Astrocyte (in vitro differentiated cells and primary cell): Measurements from ENCODE around the gene ATRN.

Experiments
- EZH2 ChIP-seq: IDR thresholded peaks from 2 replicates; pipeline ENCODE4 v1.6.1; 2012; ENCODE audit warnings: mild to moderate bottlenecking, low read length, inconsistent platforms; ENCODE audit not compliant: insufficient read depth
- TF ChIP-seq, protein P1 (sequence below): IDR thresholded peaks from 2 replicates; pipeline ENCODE4 v1.5.1; 2011; ENCODE audit warnings: low read depth, mild to moderate bottlenecking, inconsistent platforms, low read length, moderate library complexity; ENCODE audit not compliant: insufficient read depth

DNA sequence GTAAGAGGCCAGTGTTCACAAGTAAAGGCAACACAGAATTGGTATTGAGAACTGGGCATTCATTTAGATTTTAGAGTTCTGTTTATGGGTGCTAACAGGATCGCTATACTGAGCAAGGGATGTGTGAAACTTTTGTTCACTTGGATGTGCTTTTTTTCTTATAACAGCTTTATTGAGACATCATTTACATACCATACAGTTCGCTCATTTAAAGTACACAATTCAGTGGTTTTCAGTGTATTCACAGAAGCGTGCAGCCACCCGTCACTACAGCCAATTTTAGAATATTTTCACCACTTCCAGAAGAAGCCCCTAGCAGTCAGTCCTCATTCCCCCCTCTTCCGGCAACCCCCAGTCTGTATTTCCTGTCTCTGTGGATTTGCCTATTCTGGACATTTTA lies 143.6 kb downstream of the ATRN start:
- TF ChIP-seq, protein P1, sequence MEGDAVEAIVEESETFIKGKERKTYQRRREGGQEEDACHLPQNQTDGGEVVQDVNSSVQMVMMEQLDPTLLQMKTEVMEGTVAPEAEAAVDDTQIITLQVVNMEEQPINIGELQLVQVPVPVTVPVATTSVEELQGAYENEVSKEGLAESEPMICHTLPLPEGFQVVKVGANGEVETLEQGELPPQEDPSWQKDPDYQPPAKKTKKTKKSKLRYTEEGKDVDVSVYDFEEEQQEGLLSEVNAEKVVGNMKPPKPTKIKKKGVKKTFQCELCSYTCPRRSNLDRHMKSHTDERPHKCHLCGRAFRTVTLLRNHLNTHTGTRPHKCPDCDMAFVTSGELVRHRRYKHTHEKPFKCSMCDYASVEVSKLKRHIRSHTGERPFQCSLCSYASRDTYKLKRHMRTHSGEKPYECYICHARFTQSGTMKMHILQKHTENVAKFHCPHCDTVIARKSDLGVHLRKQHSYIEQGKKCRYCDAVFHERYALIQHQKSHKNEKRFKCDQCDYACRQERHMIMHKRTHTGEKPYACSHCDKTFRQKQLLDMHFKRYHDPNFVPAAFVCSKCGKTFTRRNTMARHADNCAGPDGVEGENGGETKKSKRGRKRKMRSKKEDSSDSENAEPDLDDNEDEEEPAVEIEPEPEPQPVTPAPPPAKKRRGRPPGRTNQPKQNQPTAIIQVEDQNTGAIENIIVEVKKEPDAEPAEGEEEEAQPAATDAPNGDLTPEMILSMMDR, result no peak
- no peak for TF ChIP-seq EZH2
